Caco-2 (cell line): ENCODE data around the gene KIF2A. TPM values are rescaled to one million over a fixed set of nuclear protein-coding genes. Genes with fewer than 3 reads are reported as not detected.
"Not testable (repeated sequence)": the region's sequence is repeated elsewhere in the genome, so short reads cannot be mapped to it uniquely, and the experiment has no call there.

Experiments used
- BruUV-seq: library from RNA; stranded (reverse); fragments of 400-500 nt; replicated peaks from 2 replicates; lab custom pipeline; 2021; lab: Mats Ljungman, UMichigan
- CTCF ChIA-PET: fragments of 300-600 bp; sonication (Branson Sonifier 250); formaldehyde crosslinking; loops from one replicate; lab custom pipeline; 2022; ENCODE audit warnings: antibody characterized with exemption; lab: Charles Lee
- POLR2A ChIA-PET: fragments of 300-600 bp; sonication (Branson Sonifier 250); formaldehyde crosslinking; loops from one replicate; lab custom pipeline; 2022; ENCODE audit warnings: antibody characterized with exemption; lab: Charles Lee
- DNase-seq, 2 experiments: peaks; one replicate each; pipeline versions ENCODE4 v3.0.0 to v3.0.0-alpha.2; 2020 to 2022
- H3K27me3 ChIP-seq: replicated peaks from 2 replicates; pipeline ENCODE4 v1.6.0; 2011; ENCODE audit warnings: low read length; ENCODE audit not compliant: control insufficient read depth, insufficient read depth
- H3K36me3 ChIP-seq: 2 replicates; pipeline ENCODE4 v1.5.1; 2011; ENCODE audit warnings: low read length; ENCODE audit not compliant: control insufficient read depth, insufficient read depth
- H3K4me1 ChIP-seq: fragments of 250-450 bp; sonication (Bioruptor Pico); 2 replicates; pipeline ENCODE4 v1.5.1; 2020; ENCODE audit warnings: mild to moderate bottlenecking
- H3K4me3 ChIP-seq: 2 replicates; pipeline ENCODE4 v1.5.1; 2011; ENCODE audit warnings: low read depth, mild to moderate bottlenecking, control low read depth, low read length
- H3K9me3 ChIP-seq: fragments of 250-450 bp; sonication (Bioruptor Pico); 2 replicates; pipeline ENCODE4 v1.5.1; 2020; ENCODE audit warnings: mild to moderate bottlenecking, moderate library complexity
- H3K27ac Mint-ChIP-seq: one replicate; pipeline ENCODE4 v1.8.0; 2022; ENCODE audit warnings: mixed read lengths; ENCODE audit not compliant: unreplicated experiment
- H3K27me3 Mint-ChIP-seq: one replicate; pipeline ENCODE4 v1.8.0; 2022; ENCODE audit warnings: mixed read lengths; ENCODE audit not compliant: insufficient read depth, unreplicated experiment
- H3K36me3 Mint-ChIP-seq: one replicate; pipeline ENCODE4 v1.8.0; 2022; ENCODE audit warnings: mild to moderate bottlenecking, mixed read lengths; ENCODE audit not compliant: insufficient read depth, unreplicated experiment
- H3K4me1 Mint-ChIP-seq: one replicate; pipeline ENCODE4 v1.8.0; 2022; ENCODE audit warnings: low read depth, mixed read lengths; ENCODE audit not compliant: unreplicated experiment
- H3K4me3 Mint-ChIP-seq: one replicate; pipeline ENCODE4 v1.8.0; 2022; ENCODE audit warnings: mild to moderate bottlenecking, moderate library complexity, mixed read lengths; ENCODE audit not compliant: unreplicated experiment
- H3K9me3 Mint-ChIP-seq: one replicate; pipeline ENCODE4 v1.8.0; 2022; ENCODE audit warnings: mixed read lengths; ENCODE audit not compliant: unreplicated experiment
- intact Hi-C: fragments of 100-400 bp; cut with micrococcal nuclease; formaldehyde crosslinking; loops from one replicate; pipeline ENCODE4 v1.10.0; 2022; ENCODE audit not compliant: unreplicated experiment
- total RNA-seq: library from RNA; stranded (reverse); gene quantifications from 2 replicates; pipeline ENCODE4 v1.2.3, GENCODE V29; 2022
- TF ChIP-seq, protein P1 (sequence below), 2 experiments: fragments of 200-600 bp in 1 of 2; IDR thresholded peaks; 1 replicate in 1 of 2; 2 replicates in 1 of 2; pipeline versions ENCODE4 v1.5.1 to v1.8.0; 2011 to 2022; ENCODE audit warnings: antibody characterized with exemption in 1 of 2, control low read depth in 1 of 2, inconsistent platforms in 1 of 2, low read depth in 1 of 2, low read length in 1 of 2, mild to moderate bottlenecking in 1 of 2, moderate library complexity in 1 of 2; ENCODE audit not compliant: insufficient read depth in 1 of 2, severe bottlenecking in 1 of 2, unreplicated experiment in 1 of 2

The KIF2A gene
- total RNA-seq, 1 experiment from 2014 or later: 65.6 TPM

DNA sequence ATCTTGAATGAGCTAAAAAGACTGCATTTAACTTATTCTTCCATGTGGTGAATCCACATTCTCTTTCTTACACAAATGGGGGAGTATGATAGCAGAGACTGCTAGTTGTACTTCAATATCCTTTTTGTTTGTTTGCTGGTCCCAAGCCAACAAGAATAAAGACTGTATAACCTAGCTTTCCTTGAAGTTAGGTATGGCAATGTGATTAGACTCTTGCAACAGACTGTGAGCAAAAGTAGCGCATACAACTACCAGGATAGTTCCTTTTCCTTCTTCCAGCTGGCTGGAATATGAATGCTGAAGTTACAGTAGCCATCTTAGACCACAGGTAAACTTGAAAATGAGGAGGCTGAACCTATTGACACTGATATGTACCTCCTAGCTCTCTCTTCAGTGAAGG lies 17.9 kb upstream of the KIF2A start:
- H3K4me1 Mint-ChIP-seq: peaks cover 1% of the 10 kb centered on the region
- Histone ChIP-seq H3K4me3 (no peak overlapping the region), H3K4me1 (peaks cover 3% of the 10 kb centered on the region; the same call in 1 of the 2 replicates), H3K36me3 (no peaks in the 10 kb centered on the region), H3K9me3 (peaks cover 5% of the 10 kb centered on the region; the same call in 1 of the 2 replicates), H3K27me3 (no peaks in the 10 kb centered on the region)
- no peaks in the 10 kb centered on the region for H3K27me3 Mint-ChIP-seq
- BruUV-seq: no TSS peak
- POLR2A ChIA-PET: no interaction called here
- H3K36me3 Mint-ChIP-seq: no peaks in the 10 kb centered on the region
- H3K4me3 Mint-ChIP-seq: no peak overlapping the region
- no peak for DNase-seq
- TF ChIP-seq, protein P1, sequence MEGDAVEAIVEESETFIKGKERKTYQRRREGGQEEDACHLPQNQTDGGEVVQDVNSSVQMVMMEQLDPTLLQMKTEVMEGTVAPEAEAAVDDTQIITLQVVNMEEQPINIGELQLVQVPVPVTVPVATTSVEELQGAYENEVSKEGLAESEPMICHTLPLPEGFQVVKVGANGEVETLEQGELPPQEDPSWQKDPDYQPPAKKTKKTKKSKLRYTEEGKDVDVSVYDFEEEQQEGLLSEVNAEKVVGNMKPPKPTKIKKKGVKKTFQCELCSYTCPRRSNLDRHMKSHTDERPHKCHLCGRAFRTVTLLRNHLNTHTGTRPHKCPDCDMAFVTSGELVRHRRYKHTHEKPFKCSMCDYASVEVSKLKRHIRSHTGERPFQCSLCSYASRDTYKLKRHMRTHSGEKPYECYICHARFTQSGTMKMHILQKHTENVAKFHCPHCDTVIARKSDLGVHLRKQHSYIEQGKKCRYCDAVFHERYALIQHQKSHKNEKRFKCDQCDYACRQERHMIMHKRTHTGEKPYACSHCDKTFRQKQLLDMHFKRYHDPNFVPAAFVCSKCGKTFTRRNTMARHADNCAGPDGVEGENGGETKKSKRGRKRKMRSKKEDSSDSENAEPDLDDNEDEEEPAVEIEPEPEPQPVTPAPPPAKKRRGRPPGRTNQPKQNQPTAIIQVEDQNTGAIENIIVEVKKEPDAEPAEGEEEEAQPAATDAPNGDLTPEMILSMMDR (IDR thresholded peaks at IDR 0.05; ENCODE audit: insufficient read depth in 1 of 2, low read depth in 1 of 2, low read length in 1 of 2, severe bottlenecking in 1 of 2, unreplicated experiment in 1 of 2): no peak
- peaks cover 33% of the 10 kb centered on the region for H3K9me3 Mint-ChIP-seq
- H3K27ac Mint-ChIP-seq: no peak overlapping the region
- CTCF ChIA-PET: no interaction called here
- intact Hi-C loops: no loop called here

DNA sequence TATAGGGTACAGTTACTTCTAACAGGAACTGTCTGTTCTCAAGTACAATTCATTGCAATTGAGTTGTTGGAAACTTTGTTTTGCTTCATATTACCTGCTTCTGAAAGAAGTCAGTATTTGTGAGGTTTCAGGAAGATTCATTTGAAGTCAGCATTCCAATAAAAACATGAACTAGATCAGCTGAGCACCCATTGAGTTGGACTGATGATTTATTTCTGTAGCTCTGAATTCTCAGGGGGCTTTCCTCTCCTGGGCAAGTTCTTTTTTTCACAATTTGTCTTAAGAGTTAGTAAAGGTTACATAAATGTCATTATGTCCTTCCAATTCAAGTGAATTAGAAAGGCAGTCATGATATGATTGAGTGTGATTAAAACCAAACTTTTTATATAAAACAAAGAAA lies 16.2 kb upstream of the KIF2A start:
- intact Hi-C loops: no loop called here
- POLR2A ChIA-PET: no interaction called here
- H3K27me3 ChIP-seq: no peaks in the 10 kb centered on the region
- Mint-ChIP-seq H3K36me3 (no peaks in the 10 kb centered on the region), H3K9me3 (peaks cover 27% of the 10 kb centered on the region), H3K4me3 (no peak overlapping the region), H3K27me3 (no peaks in the 10 kb centered on the region), H3K27ac (no peak overlapping the region), H3K4me1 (no peaks in the 10 kb centered on the region)
- H3K4me3 ChIP-seq: no peak overlapping the region
- CTCF ChIA-PET: no interaction called here
- H3K36me3 ChIP-seq: no peaks in the 10 kb centered on the region
- peaks cover 5% of the 10 kb centered on the region; the same call in 1 of the 2 replicates for H3K9me3 ChIP-seq
- no peak for DNase-seq
- BruUV-seq: no TSS peak
- no peaks in the 10 kb centered on the region for H3K4me1 ChIP-seq
- TF ChIP-seq, protein P1 (IDR thresholded peaks at IDR 0.05; ENCODE audit: insufficient read depth in 1 of 2, low read depth in 1 of 2, low read length in 1 of 2, severe bottlenecking in 1 of 2, unreplicated experiment in 1 of 2): no peak

DNA sequence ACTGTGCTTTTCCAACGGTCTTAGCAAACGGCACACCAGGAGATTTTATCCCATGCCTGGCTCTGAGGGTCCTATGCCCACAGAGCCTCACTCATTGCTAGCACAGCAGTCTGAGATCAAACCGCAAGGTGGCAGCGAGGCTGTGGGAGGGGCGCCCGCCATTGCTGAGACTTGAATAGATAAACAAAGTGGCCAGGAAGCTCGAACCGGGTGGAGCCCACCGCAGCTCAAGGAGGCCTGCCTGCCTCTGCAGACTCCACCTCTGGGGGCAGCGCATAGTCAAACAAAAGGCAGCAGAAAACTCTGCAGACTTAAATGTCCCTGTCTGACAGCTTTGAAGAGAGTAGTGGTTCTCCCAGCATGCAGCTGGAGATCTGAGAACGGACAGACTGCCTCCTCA lies 14.2 kb upstream of the KIF2A start:
- H3K27me3 ChIP-seq, DNase-seq, H3K36me3 ChIP-seq, intact Hi-C loops, CTCF ChIA-PET, H3K4me1 ChIP-seq, POLR2A ChIA-PET, BruUV-seq, H3K9me3 ChIP-seq, H3K27ac Mint-ChIP-seq, H3K4me1 Mint-ChIP-seq, H3K4me3 ChIP-seq, H3K4me3 Mint-ChIP-seq, H3K36me3 Mint-ChIP-seq, H3K27me3 Mint-ChIP-seq: not testable (repeated sequence)
- H3K9me3 Mint-ChIP-seq: peaks cover 11% of the 10 kb centered on the region
